HepG2 (cell line): ENCODE results near the gene PLG. TPM values are rescaled to one million over a fixed set of nuclear protein-coding genes. Genes with fewer than 3 reads are reported as not detected.

Experiments
- ATAC-seq: fragments of 200-7000 bp; cut with Tn5 transposase; 3 replicates; pipeline ENCODE4 v1.9.1; 2020; ENCODE audit warnings: mild to moderate bottlenecking, moderate library complexity
- BruUV-seq: library from RNA; stranded (reverse); fragments of 400-500 nt; replicated peaks from 2 replicates; lab custom pipeline; 2021; lab: Mats Ljungman, UMichigan
- CTCF ChIA-PET: fragments of 300-600 bp; formaldehyde crosslinking; extraction: SDS; loops from one replicate; lab custom pipeline; 2021; ENCODE audit warnings: low total read pairs, inconsistent platforms, low intra/inter-chr PET ratio; lab: Yijun Ruan, JAX
- POLR2A ChIA-PET: fragments of 350-600 bp; sonication (Branson Sonifier 250); formaldehyde crosslinking; loops from one replicate; lab custom pipeline; 2020; ENCODE audit warnings: antibody characterized with exemption, inconsistent platforms; lab: Yijun Ruan, JAX
- DNase-seq: peaks from one replicate; pipeline ENCODE4 v3.0.0-alpha.2; 2015; ENCODE audit warnings: low spot score
- FAIRE-seq: peaks from 3 replicates; lab custom pipeline; 2011; peaks lifted over from hg19 to GRCh38; lab: Jason Lieb, UNC
- H2AFZ ChIP-seq: one replicate; pipeline ENCODE4 v1.6.1; 2011; ENCODE audit warnings: low read length, inconsistent platforms
- H3K27ac ChIP-seq: fragments of 300-600 bp; 3 replicates; pipeline ENCODE4 v1.8.0; 2011; ENCODE audit warnings: mixed run types, mild to moderate bottlenecking, mixed read lengths, low read length, inconsistent platforms; ENCODE audit not compliant: insufficient read depth; ENCODE audit errors: extremely low read length
- H3K27me3 ChIP-seq, 2 experiments: fragments of 200-600 bp in 1 of 2; 2 replicates in 1 of 2; 3 replicates in 1 of 2; pipeline versions ENCODE4 v1.6.0 to v1.8.0; 2011; ENCODE audit warnings: low read length in 2 of 2, mild to moderate bottlenecking in 2 of 2, moderate library complexity in 2 of 2, inconsistent platforms in 1 of 2; ENCODE audit not compliant: insufficient read depth in 2 of 2, control insufficient read depth in 1 of 2
- H3K36me3 ChIP-seq, 2 experiments: fragments of 200-600 bp in 1 of 2; replicated peaks in 1 of 2; 2 replicates in 1 of 2; 3 replicates in 1 of 2; pipeline versions ENCODE4 v1.5.1 to v1.8.0; 2011; ENCODE audit warnings: low read length in 2 of 2, inconsistent platforms in 1 of 2; ENCODE audit not compliant: insufficient read depth in 2 of 2, control insufficient read depth in 1 of 2
- H3K4me1 ChIP-seq: 2 replicates; pipeline ENCODE4 v1.5.1; 2012; ENCODE audit warnings: low read length, inconsistent platforms; ENCODE audit not compliant: insufficient read depth
- H3K4me2 ChIP-seq: 2 replicates; pipeline ENCODE4 v1.6.0; 2011; ENCODE audit warnings: low read depth, low read length, inconsistent platforms
- H3K4me3 ChIP-seq, 3 experiments: fragments of 200-600 bp in 1 of 3; sonication (generic), shearing (Covaris generic) in 1 of 3; replicated peaks in 1 of 3; 2 replicates each; pipeline ENCODE4 v1.5.1; 2011 to 2016; ENCODE audit warnings: low read length in 3 of 3, inconsistent platforms in 2 of 3, low read depth in 2 of 3, mild to moderate bottlenecking in 2 of 3, control low read depth in 1 of 3, mixed read lengths in 1 of 3; ENCODE audit not compliant: insufficient read depth in 1 of 3
- H3K79me2 ChIP-seq: one replicate; pipeline ENCODE4 v1.6.1; 2011; ENCODE audit warnings: low read length, inconsistent platforms; ENCODE audit not compliant: insufficient read depth
- H3K9ac ChIP-seq: 2 replicates; pipeline ENCODE4 v1.6.0; 2011; ENCODE audit warnings: mild to moderate bottlenecking, low read depth, low read length, inconsistent platforms; ENCODE audit not compliant: insufficient read depth
- H3K9me3 ChIP-seq: 2 replicates; pipeline ENCODE4 v1.5.1; 2012; ENCODE audit warnings: mild to moderate bottlenecking, low read length
- H4K20me1 ChIP-seq: 2 replicates; pipeline ENCODE4 v1.6.0; 2011; ENCODE audit warnings: inconsistent platforms, mild to moderate bottlenecking, low read length, moderate library complexity; ENCODE audit not compliant: insufficient read depth
- KMT2A ChIP-seq: sonication (generic); formaldehyde crosslinking; IDR thresholded peaks from 2 replicates; pipeline ENCODE4 v1.4.0; 2020; ENCODE audit warnings: missing genetic modification reagents
- MED8 ChIP-seq: sonication (generic); formaldehyde crosslinking; IDR thresholded peaks from 2 replicates; pipeline ENCODE4 v1.8.1; 2023; ENCODE audit warnings: mild to moderate bottlenecking, missing genetic modification reagents; ENCODE audit not compliant: insufficient replicate concordance
- PHF5A ChIP-seq: IDR thresholded peaks from one replicate; pipeline ENCODE4 v1.6.1; 2018; ENCODE audit warnings: low read depth, missing genetic modification reagents; ENCODE audit not compliant: unreplicated experiment
- SRY ChIP-seq: sonication (generic); formaldehyde crosslinking; IDR thresholded peaks from 2 replicates; pipeline ENCODE4 v1.8.0; 2022; ENCODE audit warnings: mild to moderate bottlenecking, missing genetic modification reagents
- ZNF687 ChIP-seq: sonication (generic); formaldehyde crosslinking; IDR thresholded peaks from 2 replicates; pipeline ENCODE4 v1.5.1; 2020; ENCODE audit warnings: mild to moderate bottlenecking, missing genetic modification reagents, moderate library complexity
- WGBS: methylation state at CpG from one replicate; pipeline ENCODE4 v1.1.6; 2017; ENCODE audit warnings: low lambda C conversion rate; 5-methylcytosine and 5-hydroxymethylcytosine counted together
- in situ Hi-C: cut with HindIII; loops from 2 replicates; pipeline ENCODE4 v1.10.0; 2017; ENCODE audit warnings: low pct_unique_long_range_greater_than_20kb; ENCODE audit not compliant: extremely low pct_ligation_motif_present
- intact Hi-C: fragments of 100-400 bp; cut with micrococcal nuclease; formaldehyde crosslinking; loops from one replicate; pipeline ENCODE4 v1.10.0; 2022; ENCODE audit not compliant: unreplicated experiment
- polyA plus RNA-seq, 8 experiments: library from polyadenylated mRNA; depleted of rRNA in 3 of 8; stranded (reverse) in 7 of 8; unstranded in 1 of 8; fragments of >200 nt; fragmentation: Illumina TruSeq in 4 of 8; extraction: Trizol in 4 of 8; gene quantifications; 2 replicates each; pipeline versions ENCODE4 v1.2.1 to v1.2.3, GENCODE V29; 2011 to 2016; ENCODE audit warnings: low read depth in 4 of 8, missing spikeins in 1 of 8, mixed read lengths in 1 of 8; ENCODE audit not compliant: insufficient read depth in 1 of 8
- total RNA-seq, 5 experiments: library from RNA; depleted of rRNA; stranded (reverse); fragments of >200 nt; fragmentation: Illumina TruSeq; extraction: Trizol; gene quantifications; 2 replicates each; pipeline ENCODE4 v1.2.3, GENCODE V29; 2016; ENCODE audit warnings: low read depth in 1 of 5
- TF ChIP-seq, protein P1 (sequence below): sonication (generic); formaldehyde crosslinking; IDR thresholded peaks from 2 replicates; pipeline ENCODE4 v1.8.0; 2022; ENCODE audit warnings: missing genetic modification reagents, mild to moderate bottlenecking, inconsistent platforms, borderline replicate concordance

The PLG gene
- total and polyA plus RNA-seq, 2 of the 13 experiments (the other 11 are each of a cell fraction or from before 2014, with no cell fraction given), result 1.7 to 10.7 TPM

- BruUV-seq, result no TSS peak
- Histone ChIP-seq H3K9me3 (no peaks in the 10 kb centered on the region), H2AFZ (no peak overlapping the region), H3K4me2 (no peak overlapping the region), H3K36me3 (no peaks in the 10 kb centered on the region), H3K79me2 (no peaks in the 10 kb centered on the region), H3K27me3 (no peaks in the 10 kb centered on the region), H3K27ac (no peak overlapping the region), H3K9ac (no peak overlapping the region), H4K20me1 (no peaks in the 10 kb centered on the region), H3K4me1 (no peaks in the 10 kb centered on the region), H3K4me3 (no peak overlapping the region)
- DNase-seq, result no peak
- ATAC-seq, result no peak
- WGBS, result 37% methylated on average over 5 of the region's 5 CpGs
- POLR2A ChIA-PET, result no interaction called here
- CTCF ChIA-PET, result no interaction called here
- in situ Hi-C loops, result no loop called here
- intact Hi-C loops, result no loop called here
- no peak for FAIRE-seq
- TF ChIP-seq MED8 (no peak), PHF5A (CRISPR knock-in tag) (no peak), KMT2A (CRISPR knock-in tag) (no peak)
- TF ChIP-seq, protein P1, sequence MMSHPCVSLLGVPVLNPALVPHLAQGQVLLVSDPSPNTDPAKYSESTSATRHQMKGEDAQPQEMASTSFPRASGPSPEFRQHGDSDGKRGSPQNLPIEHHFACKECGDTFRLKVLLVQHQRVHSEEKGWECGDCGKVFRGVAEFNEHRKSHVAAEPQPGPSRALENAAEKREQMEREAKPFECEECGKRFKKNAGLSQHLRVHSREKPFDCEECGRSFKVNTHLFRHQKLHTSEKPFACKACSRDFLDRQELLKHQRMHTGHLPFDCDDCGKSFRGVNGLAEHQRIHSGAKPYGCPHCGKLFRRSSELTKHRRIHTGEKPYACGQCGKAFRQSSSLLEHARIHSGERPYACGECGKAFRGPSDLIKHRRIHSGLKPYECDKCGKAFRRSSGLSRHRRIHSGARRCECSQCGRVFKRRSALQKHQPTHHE, result no peak
These were observed 16.1 kb upstream of the PLG start for GRCh38 chr6:160685762-160686450.

DNA sequence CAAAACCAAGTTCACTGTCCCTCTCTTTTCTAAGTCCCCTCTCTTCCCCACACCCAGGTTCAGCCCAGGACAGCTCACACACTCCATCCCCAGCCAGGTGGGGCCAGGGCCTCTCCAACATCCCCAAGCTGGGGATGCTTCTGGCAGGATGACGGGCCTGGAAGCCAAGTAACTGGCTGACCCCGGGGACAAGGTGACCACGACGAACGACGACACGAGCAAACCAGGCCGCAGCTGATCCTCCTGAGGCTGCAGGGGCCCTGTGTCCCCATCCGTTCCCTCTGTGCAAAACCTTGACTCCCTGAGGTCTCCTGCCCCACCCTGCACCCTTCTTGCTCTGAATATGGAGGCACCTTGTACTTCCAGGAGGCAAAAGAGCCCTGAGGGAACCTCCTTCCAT lies 11.6 kb upstream of the PLG start:
- CTCF ChIA-PET, result no interaction called here
- no peak for ATAC-seq
- BruUV-seq, result no TSS peak

More for the DNA sequence above, 11.6 kb upstream of the PLG start:
- 62% methylated on average over 9 of the region's 9 CpGs for WGBS
- POLR2A ChIA-PET, result no interaction called here
- FAIRE-seq (no peak), DNase-seq (no peak)
- H3K4me3 ChIP-seq, result no peak overlapping the region
- H3K9me3 ChIP-seq, result no peaks in the 10 kb centered on the region
- H3K27me3 ChIP-seq, result no peaks in the 10 kb centered on the region
- H3K4me1 ChIP-seq, result peaks cover 16% of the 10 kb centered on the region
- no peak overlapping the region for H3K4me2 ChIP-seq
- in situ Hi-C loops (no loop called here), intact Hi-C loops (no loop called here)
- H3K27ac ChIP-seq, result no peak overlapping the region
- no peak overlapping the region for H3K9ac ChIP-seq
- TF ChIP-seq ZNF687 (CRISPR knock-in tag), result peak; percentile 15; the same call in 1 of the 2 replicates
- TF ChIP-seq SRY, result no peak
- no peak overlapping the region for H2AFZ ChIP-seq
- H3K79me2 ChIP-seq, result no peaks in the 10 kb centered on the region
- no peaks in the 10 kb centered on the region for H4K20me1 ChIP-seq
- H3K36me3 ChIP-seq, result no peaks in the 10 kb centered on the region
